Astrocyte (in vitro differentiated cells and primary cell): ENCODE measurements around the gene ACOT11.

ENCODE experiments used
- EZH2 ChIP-seq: IDR thresholded peaks from 2 replicates; pipeline ENCODE4 v1.6.1; 2012; ENCODE audit warnings: mild to moderate bottlenecking, low read length, inconsistent platforms; ENCODE audit not compliant: insufficient read depth
- TF ChIP-seq, protein P1 (sequence below): IDR thresholded peaks from 2 replicates; pipeline ENCODE4 v1.5.1; 2011; ENCODE audit warnings: low read depth, mild to moderate bottlenecking, inconsistent platforms, low read length, moderate library complexity; ENCODE audit not compliant: insufficient read depth

GRCh38 chr1:54556110-54556509 lies 8.1 kb downstream of the ACOT11 start:
- TF ChIP-seq, protein P1, sequence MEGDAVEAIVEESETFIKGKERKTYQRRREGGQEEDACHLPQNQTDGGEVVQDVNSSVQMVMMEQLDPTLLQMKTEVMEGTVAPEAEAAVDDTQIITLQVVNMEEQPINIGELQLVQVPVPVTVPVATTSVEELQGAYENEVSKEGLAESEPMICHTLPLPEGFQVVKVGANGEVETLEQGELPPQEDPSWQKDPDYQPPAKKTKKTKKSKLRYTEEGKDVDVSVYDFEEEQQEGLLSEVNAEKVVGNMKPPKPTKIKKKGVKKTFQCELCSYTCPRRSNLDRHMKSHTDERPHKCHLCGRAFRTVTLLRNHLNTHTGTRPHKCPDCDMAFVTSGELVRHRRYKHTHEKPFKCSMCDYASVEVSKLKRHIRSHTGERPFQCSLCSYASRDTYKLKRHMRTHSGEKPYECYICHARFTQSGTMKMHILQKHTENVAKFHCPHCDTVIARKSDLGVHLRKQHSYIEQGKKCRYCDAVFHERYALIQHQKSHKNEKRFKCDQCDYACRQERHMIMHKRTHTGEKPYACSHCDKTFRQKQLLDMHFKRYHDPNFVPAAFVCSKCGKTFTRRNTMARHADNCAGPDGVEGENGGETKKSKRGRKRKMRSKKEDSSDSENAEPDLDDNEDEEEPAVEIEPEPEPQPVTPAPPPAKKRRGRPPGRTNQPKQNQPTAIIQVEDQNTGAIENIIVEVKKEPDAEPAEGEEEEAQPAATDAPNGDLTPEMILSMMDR = no peak
- no peak for TF ChIP-seq EZH2
